Erythroblast (primary cell): Measurements from ENCODE around the gene ADGRV1.

ENCODE experiments used
- GATA1 ChIP-seq: IDR thresholded peaks from 2 replicates; pipeline ENCODE4 v1.6.1; 2011; ENCODE audit warnings: low read depth, mild to moderate bottlenecking, control low read depth, low read length, moderate library complexity
- POLR2A ChIP-seq: IDR thresholded peaks from 2 replicates; pipeline ENCODE4 v1.6.1; 2011; ENCODE audit warnings: mild to moderate bottlenecking, low read length

DNA sequence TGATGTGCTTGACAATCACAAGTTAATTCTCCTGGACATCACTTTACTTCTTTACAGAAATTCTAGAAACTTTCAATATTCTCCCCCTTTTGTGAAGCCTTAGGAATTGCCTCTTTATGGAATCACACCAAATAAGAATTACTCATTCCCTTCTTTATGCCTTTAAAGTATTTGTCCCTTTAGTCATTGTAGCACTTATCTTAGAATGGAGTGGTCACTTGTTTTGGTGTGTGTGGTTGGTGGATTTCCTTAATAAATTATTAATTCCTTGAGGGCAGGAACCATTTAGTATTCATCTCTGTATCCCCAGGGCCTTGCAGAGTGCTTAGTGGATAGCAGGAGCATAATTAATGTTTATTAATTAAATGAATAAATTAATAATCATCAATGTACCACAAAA is 517.5 kb downstream of the ADGRV1 start:
- TF ChIP-seq POLR2A (no peak), GATA1 (no peak)
